ENCODE results near the gene ZP3.
"Not testable (repeated sequence)": the region's sequence is repeated elsewhere in the genome, so short reads cannot be mapped to it uniquely, and the experiment has no call there.

Gene ZP3

DNA sequence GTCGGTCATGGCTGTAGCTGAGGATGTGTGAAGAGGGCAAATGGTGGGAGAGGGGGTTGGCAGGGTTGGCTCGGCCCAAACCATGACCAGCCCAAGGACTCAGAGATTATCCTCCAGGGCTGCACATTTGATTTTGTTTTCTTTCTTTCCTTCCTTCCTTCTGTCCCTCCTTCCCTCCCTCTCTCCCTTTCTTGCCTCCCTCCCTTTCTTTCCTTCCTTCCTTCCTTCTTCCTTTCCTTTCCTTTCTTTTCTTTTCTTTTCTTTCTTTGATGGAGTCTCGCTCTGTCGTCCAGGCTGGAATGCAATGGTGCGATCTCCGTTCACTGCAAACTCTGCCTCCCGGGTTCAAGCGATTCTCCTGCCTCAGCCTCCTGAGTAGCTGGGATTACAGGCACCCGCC, 19.0 kb upstream of the ZP3 start:
- no peak for DNase-seq (ENCODE audit: low read depth)

DNA sequence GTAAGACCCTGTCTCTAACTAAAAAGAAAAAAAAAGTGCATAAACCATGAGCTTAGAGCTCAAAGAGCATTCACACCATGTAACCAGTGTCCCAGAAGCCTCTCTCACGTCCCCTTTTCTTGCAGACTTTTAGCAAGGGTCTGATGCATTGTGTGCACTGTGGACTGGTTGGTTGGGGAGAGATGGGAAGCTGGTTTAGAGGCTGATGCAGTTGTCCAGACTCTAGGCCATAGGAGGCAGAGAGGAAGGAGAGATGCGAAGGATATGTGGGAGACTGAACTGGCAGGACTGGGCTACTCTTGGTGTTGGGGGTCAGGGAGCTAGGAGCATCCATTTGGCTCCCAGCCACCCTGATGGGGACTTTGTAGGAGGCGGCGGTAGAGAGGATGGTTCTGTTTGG, 17.0 kb upstream of the ZP3 start:
- no peak for DNase-seq (ENCODE audit: low read depth)

DNA sequence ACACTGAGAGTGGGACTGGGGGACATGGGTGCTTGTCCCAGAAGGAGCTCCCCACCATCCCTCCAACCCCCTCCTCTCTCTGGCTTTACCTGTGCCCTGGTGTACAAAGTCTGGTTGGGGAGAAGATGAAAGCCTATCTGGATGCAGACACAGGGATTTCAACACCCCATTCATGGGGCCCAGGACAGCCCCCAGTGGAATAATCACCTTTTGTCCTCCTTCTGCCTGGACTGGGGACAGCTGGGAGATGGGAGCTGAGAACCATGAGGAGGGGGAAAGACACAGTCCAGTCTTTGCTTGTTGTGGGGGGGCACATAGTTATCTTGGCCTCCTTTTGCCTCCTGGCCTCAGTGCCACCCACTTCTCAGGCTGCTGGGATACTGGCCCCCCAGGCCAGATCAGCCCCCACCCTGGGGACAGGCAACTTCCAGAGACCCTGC, 16.6 kb upstream of the ZP3 start:
- DNase-seq (ENCODE audit: low read depth): no peak

DNA sequence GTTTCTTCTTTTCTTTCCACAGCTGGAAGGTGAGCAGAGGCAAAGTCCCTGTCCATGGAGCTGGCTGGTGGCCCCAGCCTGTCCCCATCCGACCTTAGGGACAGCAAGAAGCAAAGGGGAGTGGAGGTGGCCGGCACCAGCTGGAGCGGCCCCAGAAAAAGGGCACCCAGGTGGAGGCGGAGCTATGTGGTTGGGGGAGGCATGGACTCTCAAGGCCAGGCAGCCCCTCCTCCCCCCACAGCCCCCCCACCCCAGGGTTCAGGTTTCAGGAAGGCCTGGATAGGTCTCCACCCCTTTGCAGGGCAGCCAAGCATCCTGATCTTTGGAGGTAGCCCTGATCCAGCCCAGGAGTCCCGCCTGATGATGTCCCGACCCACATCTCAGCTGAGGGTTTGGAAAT, 15.2 kb upstream of the ZP3 start, which contains the start of gene SSC4D:
Gene SSC4D, minus strand, starts transcription at position 161 of the 400 bp plus-strand sequence. CDS start 5,258 bp downstream, outside the sequence.
- DNase-seq (ENCODE audit: low read depth): no peak

DNA sequence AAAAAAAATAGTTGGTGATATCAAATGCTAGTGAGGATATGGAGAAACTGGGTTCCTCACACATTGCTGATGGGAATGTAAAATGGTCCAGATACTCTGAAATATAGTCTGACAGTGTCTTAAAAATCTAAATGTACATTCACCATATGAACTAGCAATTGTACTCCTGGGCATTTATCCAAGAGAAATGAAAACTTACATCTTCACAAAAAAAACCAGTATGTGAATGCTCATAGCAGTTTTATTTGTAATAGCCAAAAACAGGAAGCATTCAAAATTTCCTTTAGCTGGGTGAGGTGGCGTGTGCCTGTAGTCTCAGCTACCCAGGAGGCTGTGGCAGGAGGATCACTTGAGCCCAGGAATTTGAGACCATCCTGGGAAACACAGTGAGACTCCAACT, 13.1 kb upstream of the ZP3 start:
- DNase-seq (ENCODE audit: low read depth): no peak

DNA sequence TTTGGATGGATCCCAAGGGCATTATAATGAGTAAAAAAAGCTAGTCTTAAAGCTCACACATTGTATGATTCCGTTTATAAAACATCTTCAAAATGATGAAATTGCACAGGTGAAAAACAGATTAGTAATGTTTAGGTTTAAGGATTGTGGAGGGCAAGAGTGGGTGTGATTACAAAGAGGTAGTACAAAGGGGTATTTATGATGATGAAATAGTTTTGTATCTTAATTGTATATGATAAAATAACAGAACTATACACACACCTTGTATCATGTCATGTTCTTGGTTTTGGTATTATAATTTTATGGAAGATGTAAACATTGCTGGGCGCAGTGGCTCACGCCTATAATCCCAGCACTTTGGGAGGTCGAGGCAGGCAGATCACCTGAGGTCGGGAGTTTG, 12.5 kb upstream of the ZP3 start:
- no peak for DNase-seq (ENCODE audit: low read depth)

DNA sequence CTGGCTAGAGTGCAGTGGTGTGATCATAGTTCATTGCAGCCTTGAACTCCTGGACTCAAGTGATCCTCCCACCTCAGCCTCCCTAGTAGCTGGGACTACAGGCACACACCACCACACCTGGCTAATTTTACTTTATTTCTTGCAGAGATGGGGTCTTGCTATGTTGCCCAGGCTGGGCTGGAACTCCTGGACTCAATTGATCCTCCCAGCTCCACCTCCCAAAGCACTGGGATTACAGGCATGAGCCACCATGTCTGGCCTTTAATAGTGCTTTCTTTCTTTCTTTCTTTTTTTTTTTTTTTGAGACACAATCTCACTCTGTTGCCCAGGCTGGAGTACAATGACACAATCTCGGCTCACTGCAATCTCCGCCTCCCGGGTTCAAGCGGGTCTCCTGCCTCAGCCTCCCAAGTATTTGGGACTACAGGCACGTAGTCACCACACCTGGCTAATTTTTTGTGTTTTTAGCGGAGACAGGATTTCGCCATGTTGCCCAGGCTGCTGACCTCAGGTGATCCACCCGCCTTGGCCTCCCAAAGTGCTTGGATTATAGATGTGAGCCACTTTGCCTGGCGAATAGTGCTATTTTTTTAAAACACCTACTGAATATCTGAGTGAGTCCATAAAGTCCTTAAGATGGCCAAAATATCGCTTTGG, 7.0 kb upstream of the ZP3 start:
- DNase-seq (ENCODE audit: low read depth): not testable (repeated sequence)

DNA sequence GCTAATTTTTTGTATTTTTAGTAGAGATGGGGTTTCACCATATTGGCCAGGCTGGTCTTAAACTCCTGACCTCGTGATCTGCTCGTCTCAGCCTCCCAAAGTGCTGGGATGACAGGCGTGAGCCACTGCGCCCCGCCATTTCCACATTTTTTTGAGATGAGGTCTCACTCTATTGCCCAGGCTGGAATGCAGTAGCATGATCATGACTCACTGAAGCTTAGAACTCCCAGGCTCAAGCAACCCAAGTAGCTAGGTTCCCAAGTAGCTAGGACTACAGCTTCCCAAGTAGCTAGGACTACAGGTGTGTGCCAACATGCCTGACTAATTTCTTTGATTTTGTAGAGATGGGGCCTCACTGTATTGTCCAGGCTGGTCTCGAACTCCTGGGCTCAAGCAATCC, 3.7 kb upstream of the ZP3 start:
- not testable (repeated sequence) for DNase-seq (ENCODE audit: low read depth)

DNA sequence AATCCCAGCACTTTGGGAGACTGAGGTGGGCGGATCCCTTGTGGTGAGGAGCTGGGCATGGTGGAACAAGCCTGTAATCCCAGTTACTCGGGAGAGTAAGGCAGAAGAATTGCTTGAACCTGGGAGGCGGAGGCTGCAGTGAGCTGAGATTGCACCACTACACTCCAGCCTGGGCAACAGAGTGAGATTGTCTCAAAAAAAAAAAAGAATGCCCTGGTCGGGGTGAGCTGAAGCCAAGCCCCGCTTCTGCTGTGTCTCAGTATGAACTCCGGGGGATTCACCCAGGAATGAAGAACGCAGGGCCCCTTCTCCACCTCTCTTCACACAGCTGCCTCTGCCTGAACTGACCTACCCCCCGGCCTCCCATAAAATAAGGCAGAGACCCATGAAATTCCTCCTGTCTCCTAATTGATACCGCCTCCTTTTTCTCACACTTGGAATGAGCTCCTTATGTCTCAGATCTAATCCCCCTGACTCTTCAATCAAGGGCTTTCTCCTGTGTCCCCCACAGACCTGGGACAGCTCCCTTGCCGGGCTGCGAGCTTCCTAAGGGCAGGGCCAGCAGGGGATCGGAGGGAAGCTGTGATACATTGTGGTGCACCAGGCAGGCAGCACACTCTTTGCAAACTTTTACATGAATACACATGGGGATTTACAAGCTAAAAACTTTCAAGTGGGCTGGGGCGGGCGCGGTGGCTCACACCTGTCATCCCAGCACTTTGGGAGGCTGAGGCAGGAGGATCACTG, 911 bp upstream of the ZP3 start:
- no peak for DNase-seq (ENCODE audit: low read depth)

DNA sequence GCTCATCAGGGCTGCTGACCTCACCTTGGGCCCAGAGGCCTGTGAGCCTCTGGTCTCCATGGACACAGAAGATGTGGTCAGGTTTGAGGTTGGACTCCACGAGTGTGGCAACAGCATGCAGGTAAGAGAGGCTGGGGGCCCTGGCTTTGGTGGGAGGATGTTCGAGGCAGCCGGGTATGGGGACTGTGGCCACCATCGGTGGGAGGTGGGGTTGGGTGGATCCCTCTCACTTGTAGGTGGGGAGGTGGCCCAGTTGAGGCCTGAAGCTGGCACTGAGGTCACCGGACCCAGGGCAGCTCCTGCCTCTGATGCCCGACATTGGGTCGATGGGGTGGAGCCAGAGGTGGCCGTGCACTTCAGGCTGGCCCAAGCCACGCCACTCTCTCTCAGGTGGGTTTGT, 406 bp downstream of the ZP3 start:
- DNase-seq (ENCODE audit: low read depth): no peak

DNA sequence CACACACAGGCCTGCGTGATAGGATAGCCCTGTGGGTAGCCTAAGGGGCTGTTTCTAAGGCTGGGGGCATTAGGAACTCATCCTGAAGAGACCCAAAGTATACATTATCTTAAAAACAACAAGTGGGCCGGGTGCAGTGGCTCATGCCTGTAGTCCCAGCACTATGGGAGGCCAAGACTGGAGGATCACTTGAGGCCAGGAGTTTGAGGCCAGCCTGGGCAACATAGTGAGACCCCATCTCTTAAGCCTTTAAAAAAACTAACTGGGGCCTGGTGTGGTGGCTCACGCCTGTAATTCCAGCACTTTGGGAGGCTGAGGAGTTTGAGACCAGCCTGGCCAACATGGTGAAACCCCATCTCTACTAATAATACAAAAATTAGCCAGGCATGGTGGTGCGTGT, 808 bp downstream of the ZP3 start:
- not testable (repeated sequence) for DNase-seq (ENCODE audit: low read depth)

DNA sequence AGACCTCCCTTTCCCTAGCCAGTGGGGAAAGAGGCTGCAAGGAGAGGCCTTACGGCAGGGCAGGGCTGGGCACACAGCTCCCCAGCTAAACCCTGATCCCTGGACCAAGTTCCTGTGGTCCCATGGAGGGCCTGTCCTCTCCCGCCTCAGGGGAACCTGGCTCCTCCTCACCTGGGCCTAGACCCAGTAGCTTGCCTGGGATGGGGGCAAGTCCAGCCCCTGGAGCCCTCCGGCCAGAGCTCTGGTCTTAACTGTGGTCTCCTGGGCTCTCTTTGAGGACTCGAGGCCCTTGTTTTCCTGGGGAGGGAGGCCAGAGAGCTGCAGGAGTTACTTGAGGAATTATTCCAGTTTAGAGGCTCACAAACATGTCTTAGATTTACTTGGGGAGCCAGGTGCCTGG, 1.5 kb downstream of the ZP3 start:
- DNase-seq (ENCODE audit: low read depth): no peak

DNA sequence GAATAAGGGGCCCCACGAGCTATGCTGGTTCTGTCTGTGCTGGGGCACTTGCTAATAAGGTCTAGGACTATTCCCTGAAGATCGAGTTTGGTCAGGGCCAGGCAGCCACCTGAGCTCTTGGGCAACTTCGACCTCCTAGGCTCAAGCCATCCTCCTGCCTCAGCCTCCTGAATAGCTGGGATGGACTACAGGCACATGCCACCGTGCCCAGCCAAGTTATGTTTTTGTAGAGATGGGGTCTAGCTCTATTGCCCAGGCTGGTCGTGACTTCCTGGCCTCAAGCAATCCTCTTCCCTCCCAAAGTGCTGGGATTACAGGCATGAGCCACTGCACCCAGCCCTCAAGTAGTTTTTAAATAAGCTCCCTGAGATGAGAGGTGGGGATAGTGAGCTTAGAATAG, 2.9 kb downstream of the ZP3 start:
- no peak for DNase-seq (ENCODE audit: low read depth)

DNA sequence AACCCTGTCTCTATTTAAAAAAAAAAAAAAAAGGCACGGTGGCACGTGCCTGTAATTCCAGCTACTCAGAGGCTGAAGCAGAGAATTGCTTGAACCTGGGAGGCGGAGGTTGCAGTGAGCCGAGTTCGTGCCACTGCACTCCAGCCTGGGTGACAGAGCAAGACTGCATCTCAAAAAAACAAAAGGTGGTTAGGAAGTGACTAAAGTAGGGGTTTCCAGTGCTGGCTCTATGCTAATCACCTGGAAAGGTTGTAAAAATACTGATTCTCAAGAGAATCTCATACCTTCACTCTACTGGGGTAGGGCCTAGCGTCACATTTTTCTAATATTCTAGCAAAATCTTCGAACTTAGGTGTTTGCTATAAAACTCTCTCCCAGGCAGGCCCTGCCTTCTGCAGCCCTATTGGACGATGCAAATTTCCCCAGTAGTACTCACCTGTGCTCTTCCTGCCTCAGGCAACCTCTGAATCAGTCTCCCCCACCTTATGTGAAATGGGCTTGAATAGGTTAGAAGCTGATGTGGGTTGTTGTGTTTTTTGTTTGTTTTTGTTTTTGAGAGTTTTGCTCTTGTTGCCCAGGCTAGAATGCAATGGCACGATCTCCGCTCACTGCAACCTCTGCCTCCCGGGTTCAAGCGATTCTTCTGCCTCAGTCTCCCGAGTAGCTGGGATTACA, 3.5 kb downstream of the ZP3 start:
- DNase-seq (ENCODE audit: low read depth): no peak

DNA sequence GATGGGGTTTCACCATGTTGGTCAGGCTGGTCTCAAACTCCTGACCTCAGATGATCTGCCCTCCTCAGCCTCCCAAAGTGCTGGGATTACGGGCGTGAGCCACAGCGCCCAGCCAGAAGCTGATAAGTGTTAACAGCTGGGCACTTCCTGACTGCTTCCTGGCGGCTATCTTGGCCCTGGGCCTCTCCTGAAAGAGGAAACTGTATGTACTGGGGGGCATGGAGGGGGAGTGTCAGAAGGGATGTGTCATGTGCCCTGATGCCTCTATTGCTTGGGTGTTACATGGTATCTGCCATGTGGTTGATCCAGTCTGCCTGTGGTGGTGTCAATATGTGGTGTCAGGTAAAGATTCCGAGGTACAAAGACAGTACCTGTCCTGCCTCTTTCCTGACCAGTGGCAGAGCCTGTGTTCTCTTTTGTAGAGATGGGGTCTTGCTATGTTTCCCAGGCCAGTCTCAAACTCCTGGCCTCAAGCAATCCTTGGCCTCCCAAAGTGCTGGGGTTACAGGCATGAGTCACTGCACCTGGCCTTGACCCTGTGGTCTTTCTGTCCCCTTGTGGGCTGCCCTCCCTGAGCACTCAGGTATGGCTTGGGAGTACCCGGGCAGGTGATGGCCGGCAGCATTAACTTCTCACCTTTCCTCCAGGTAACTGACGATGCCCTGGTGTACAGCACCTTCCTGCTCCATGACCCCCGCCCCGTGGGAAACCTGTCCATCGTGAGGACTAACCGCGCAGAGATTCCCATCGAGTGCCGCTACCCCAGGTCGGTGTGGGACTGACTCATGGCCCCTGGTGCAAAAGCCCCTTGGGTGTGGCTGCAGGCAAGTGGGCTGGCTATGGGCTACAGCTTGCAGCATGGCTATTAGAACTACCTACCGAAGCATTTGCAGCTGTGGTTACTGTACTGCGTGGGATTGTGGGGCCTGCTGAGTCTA, 4.4 kb downstream of the ZP3 start:
- DNase-seq (ENCODE audit: low read depth): no peak

DNA sequence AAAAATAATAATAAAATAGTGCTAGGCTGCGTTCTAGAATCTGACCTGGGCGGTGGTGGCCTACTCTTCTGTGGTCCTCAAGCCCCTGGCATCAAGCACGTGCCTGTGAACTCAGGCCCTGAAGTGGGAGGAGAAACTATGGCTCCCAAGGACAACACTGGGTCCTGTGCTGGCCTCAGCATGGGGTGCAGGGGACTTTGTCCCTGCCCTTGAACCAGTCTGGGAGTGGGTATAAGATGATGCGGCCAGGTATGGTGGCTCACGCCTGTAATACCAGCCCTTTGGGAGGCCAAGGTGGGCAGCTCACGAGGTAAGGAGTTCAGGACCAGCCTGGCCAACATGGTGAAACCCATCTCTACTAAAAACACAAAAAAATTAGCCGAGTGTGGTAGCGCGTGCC, 5.5 kb downstream of the ZP3 start:
- no peak for DNase-seq (ENCODE audit: low read depth)

DNA sequence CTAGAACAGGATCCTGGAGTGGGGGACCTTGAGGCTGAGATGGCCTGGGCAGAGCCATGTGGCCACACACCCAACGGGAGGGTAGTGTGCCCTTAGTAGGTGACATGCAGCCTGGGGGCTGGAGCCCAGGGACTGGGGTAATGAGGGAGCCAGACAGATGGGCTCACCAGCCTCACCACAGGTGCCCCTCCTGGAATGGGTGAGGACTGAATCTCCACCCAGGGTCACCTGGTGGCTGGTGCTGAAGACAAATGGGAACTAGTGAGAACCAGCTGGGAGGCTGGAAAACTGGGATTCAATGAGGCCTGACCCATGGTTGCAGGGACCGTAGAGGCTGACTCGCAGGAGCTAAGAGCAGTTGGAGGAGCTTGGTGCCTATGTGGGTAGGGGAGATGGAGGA, 6.1 kb downstream of the ZP3 start:
- DNase-seq (ENCODE audit: low read depth): no peak

DNA sequence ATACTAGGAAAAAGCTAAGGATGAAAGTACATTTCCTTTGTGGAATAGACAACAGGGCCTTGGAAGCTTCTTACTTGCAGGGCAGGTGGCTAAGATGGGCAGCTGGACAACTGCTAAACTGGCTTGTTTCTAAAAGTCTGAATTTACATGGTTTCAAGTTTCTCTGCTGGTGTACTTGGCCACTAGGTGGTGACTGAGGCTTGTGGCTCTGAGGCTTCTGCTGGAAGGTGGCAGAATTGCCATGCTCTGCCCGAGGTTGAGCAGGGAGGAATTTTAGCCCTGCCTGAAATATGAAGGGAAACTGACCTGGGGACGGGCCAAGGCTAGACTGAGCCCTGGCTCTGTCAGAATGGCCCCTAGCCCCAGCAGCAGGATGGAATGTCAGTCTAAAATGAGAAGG, 13.1 kb downstream of the ZP3 start:
- DNase-seq (ENCODE audit: low read depth): peak; percentile 12

DNA sequence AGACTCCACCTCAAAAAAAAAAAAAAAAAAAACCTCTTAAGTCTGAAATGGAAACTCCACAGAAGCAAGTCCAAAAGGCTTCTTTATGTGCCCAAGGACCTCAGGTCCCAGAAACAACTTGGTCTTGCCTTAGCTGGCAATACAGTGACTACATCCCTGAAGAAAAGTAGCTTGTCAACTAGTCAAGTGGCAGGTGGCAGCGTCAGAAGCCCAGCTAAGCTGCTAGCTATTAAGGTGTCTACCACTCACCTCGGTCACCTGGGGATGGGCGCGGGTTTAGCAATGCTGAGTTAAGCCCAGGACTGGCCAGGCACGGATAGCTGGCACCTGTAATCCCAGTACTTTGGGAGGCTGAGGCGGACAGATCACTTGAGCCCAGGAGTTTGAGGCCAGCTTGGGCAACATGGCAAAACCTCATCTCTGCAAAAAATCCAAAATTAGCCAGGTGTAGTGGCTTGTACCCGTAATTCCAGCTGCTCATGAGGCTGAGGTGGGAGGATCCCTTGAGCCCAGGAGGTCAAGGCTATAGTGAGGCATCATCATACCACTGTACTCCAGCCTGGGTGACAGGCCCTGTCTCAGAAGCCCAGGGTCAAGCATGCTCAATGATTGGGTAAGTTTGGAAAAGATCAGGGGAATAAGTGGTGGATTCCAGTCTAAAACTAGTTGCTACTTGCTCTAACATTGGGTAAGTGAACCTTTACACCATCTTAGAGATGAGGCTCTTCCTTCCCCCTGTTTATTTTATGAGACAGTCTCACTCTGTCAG, 14.6 kb downstream of the ZP3 start:
- DNase-seq (ENCODE audit: low read depth): not testable (repeated sequence)

DNA sequence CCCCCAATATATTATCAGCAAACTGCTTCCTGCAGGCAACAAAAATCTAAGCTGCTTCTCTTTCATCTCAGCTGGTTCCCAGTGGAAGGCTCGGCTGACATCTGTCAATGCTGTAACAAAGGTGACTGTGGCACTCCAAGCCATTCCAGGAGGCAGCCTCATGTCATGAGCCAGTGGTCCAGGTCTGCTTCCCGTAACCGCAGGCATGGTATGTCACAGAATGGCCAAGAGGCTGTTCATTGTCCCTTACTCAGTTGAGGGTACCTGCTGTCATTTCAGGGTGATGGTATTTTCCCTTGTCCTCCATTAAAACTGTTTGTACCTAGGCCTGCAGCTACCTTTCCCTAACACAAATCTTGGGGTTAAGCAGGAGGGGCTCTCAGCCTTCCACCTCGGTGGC, 15.7 kb downstream of the ZP3 start:
- DNase-seq (ENCODE audit: low read depth): not testable (repeated sequence)

DNA sequence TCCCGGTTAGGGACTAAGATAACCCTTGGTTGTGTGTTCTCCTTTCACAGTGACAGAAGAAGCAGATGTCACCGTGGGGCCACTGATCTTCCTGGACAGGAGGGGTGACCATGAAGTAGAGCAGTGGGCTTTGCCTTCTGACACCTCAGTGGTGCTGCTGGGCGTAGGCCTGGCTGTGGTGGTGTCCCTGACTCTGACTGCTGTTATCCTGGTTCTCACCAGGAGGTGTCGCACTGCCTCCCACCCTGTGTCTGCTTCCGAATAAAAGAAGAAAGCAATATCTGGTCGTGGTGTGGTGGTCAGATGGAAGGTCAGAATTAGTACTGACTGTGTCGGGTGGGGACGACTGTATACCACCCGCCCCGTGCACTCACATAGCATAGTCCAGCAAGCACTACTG, 17.0 kb downstream of the ZP3 start:
- DNase-seq (ENCODE audit: low read depth): not testable (repeated sequence)
